ENCODE measurements around the gene PRTG.
"Not testable (repeated sequence)": the region's sequence is repeated elsewhere in the genome, so short reads cannot be mapped to it uniquely, and the experiment has no call there.

PRTG gene

DNA sequence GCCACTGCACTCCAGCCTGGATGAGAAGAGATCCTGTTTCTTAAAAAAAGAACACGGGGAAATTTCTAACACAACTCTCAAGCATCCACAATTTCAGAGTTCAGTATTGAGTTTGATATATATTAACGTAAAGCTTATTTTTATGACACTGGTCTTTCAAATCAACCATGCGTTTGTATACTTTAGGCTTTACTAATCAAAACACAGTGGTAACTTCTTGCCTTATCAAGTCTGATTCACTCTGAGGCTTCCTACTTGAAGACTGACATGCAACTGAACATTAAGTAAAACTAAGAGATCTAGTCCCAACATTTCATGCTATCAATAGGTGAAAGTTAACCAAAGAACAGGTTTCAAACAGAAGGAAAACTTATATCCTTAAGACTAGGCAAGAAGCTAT, 46.7 kb downstream of the PRTG start:
- DNase-seq (ENCODE audit: low read depth): no peak

DNA sequence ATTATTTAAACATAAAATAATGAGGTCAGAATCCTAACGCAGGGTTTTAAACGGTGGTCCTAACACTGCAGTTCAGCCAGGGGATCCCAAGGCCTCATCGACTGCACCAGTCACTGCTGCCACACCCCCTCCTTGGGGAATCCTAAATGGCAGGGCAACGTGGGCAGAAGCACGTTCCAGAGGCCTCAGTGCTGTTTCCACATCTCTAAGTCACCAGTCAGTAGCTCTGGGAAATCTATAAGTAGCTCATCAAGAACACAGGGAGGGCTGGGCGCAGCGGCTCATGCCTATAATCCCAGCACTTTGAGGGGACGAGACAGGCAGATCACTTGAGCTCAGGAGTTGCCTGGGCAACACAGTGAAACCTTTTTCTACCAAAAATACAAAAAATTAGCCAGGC, 47.5 kb downstream of the PRTG start:
- DNase-seq (ENCODE audit: low read depth): no peak

DNA sequence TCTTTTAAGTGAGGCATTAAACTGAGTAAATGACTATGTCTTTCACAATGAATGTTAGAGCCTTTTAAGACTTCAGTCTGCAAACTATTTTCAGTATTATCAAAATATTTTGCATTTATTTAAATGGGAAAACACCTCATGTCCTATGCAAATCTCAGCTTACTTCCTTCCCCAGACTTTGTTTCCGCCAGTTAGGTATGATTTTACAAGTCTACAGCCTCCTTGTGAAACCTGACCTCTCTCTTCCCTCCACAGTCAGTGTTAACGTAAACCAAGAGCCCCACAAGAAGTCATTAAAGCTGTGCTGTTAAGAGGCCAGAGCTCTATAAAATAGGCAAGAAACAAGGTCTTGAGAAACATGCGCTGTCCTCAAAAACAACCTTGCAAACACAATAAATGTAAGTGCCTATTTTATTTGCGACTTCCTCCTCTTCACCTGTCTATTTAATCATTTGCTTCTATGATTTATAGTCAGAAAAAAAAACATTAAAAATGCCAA, 48.3 kb downstream of the PRTG start:
- no peak for DNase-seq (ENCODE audit: low read depth)

DNA sequence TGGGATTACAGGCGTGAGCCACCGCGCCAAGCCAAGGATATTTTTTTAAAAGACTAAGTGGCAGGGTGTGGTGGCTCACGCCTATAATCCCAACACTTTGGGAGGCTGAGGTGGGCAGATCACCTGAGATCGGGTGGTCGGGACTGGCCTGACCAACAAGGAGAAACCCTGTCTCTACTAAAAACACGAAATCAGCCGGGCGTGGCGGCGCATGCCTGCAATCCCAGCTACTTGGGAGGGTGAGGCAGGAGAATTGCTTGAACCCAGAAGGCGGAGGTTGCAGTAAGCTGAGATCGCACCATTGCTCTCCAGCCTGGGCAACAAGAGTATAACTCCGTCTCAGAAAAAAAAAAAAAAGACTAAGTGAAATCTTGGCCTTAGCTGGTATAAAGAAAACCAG, 49.8 kb downstream of the PRTG start:
- DNase-seq (ENCODE audit: low read depth): not testable (repeated sequence)

DNA sequence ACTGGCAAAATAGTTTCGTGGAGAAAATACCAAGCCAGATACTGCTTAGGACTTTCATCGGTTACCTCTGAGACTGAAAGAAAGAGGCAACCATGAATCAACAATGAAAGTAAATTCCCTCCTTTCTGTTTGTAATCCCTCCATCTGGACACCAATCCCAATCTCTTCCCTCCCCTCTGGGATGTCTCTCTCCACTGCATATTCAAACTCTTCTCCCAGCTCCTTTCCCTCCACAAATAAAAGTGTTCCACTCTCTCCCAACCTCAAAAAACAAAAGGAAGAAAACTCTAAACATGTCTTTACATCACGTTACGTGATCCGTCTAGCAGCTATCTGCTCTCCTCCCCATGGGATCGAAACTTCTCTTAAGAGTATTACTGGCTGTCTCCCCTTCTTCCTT, 55.2 kb downstream of the PRTG start:
- DNase-seq (ENCODE audit: low read depth): no peak

DNA sequence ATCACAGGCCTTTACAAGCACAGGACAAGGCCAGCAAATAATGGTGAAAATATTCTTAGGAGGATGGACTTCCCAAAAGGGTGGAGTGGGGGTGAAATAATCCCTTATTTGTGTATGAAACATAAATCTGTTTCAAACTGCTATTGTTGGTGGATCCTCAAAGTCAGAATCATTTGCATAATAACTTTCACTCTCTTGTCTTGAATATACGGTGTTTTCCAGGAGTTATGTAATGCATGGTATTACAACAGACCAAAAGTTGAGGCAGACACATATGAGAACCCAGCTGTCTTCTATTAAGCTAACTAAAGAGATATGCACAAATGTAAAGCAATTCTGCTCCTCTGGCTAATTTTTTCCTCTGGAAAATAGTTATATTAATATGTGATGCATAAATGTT, 57.7 kb downstream of the PRTG start:
- DNase-seq (ENCODE audit: low read depth): no peak

DNA sequence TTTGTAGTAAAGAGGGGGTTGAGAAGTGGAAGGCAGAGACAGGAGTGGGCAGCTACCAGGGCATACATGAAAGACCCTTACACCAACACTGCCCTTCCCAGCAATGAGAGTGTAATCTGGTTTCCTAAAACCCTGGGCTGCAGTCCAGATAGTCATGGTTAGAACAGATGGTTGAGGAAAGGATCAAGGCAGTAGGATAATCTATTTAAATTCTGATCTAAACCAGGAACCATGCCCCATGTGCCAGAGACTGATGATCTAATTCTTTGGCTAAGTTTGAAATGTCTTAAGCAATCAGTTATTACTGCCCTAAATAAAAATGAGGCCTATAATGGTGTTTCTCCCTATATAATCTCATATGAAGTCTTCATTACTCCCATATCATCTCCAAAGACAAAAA, 59.6 kb downstream of the PRTG start:
- no peak for DNase-seq (ENCODE audit: low read depth)

DNA sequence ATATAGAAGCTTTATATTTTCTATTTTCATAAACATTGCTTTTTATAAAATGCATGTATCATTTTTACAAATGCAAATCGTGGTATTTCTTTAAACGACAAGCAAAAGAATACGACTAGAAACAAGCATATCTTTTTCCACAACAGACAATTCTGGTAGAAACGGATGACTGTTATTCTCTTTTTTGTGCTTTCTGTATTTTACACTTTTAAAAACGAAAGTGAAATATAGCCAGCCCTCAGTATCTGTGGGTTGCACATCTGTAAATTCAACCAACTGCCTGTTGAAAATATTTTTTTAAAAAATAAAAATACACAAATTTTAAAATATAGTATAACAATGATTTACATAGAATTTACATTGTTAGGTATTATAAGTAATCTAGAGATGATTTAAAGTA, 61.3 kb downstream of the PRTG start:
- no peak for DNase-seq (ENCODE audit: low read depth)

DNA sequence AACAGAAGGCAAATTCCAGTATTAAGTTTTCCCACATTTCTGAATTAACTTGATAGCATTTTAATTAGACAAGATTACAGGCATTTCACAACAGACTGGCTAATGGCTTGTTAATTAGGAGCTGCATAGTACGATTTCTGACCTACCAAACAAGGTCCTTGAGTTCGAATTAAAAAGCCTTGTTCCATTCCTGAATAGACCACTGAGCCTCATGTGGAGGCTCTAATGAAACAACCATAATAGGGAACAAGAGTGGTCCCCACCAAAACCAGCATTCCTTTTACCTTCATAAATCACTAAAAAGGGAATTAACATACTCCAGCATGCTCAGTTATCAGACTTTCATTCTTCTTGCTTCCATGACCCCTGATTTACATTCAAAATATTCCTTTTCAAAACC, 66.4 kb downstream of the PRTG start:
- DNase-seq (ENCODE audit: low read depth): no peak

DNA sequence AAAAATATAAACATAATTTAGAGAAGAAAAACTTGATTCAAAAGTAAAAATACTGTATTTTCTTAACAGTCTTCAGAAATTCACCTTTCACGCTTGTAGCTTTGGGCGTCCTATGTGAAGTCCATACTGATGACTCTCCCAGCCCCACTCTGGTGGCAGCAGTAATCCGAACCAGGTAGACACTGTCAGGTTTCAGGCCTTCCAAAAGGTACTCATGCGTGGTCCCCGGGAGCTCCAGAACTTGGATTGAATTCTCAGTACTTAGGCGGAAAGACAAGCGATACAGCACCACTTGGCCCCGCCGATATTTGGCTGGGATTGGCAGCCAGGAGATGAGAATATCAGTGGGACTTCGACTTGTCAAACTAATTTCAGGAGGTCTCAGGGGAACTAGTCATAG, 69.7 kb downstream of the PRTG start:
- no peak for DNase-seq (ENCODE audit: low read depth)

DNA sequence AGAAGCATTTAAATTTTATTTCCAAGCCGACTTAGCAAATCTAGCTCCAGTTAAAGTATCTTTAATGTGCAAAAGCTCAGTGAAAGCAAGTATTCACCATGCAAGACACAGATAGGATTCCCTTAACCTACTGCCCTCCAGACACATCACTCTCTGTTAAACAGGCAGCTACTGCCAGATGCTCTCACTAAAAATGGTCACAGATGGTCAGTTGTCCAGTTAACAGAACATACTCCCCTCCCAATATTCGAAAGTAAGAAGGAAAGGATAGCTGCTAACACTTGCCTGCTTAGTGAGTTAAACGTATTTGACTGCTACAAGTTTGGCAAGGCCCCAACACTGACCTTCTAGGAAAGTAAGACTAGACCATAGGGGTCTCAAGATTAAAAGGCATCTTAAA, 73.7 kb downstream of the PRTG start:
- no peak for DNase-seq (ENCODE audit: low read depth)

DNA sequence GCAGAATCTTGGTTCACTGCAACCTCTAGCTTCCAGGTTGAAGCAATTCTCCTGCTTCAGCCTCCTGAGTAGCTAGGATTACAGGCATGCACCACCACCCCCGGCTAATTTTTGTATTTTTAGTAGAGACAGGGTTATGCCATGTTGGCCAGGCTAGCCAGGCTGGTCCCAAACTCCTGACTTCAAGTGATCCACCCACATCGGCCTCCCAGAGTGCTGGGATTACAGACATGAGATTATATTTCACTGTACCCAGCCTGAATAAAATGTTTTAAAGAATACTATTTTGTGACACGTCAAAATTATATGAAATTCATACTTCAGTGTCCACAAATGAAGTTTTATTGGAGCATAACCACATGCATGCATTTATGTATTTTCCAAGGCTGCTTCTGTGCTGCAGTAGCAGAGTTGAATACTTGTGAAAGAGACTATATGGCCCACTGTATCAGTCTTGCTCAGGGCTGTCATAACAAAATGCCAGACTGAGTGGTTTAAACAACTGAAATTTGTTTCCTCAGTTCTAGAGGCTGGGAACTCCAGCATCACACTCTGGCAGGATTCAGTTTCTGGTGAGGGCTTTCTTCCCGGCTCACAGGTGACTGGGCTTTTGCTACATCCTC, 77.2 kb downstream of the PRTG start:
- no peak for DNase-seq (ENCODE audit: low read depth)

DNA sequence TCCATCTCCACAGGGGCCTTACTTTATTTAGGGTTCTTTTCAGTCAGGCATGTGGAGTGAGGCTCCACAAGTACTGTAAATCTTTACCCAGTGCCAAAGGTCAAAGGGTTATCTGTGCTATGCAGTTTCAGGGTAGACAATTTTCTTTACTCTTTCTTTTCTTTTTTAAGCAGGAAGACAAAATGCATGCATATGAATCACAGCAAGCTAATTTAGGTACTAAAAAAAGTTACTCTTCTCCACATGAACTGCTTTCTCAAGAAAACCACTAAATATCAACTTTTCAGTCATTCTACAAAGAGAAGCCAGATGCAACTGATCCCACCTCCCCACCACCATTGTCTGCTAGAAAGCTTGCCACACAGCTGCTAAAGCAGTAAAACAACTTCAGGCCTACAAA, 81.5 kb downstream of the PRTG start:
- DNase-seq (ENCODE audit: low read depth): no peak

DNA sequence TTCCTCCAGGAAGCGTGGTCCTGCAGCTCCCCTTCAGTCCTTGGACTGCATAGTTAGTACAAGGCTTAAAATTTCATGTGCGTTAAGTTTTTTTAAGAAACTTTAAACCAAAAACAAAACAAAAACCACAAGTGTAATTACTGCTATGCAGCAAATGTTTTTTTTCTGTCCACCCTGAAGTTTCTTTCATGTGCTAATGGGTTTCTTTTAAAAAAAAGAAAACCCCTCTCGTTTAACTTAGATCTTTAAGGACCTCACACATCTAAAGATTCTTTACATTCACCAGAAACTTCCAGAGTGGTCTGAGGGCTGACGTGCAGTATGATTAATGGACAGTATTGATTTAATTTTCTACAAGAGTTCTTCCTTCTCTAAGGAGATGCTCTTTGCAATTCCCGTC, 82.8 kb downstream of the PRTG start:
- DNase-seq (ENCODE audit: low read depth): no peak

DNA sequence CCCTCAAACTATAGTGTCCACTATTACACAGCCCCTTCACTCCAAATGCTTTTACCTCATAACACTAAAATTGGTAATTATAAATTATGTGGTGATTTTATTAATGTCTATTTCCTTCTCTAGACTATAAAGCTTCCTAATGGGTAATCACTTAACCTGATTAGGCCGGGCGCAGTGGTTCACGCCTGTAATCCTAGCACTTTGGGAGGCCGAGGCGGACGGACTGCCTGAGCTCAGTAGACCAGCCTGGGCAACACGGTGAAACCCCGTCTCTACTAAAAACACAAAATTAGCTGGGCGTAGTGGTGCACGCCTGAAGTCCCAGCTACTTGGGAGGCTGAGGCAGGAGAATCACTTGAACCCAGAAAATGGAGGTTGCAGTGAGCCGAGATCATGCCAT, 83.5 kb downstream of the PRTG start:
- DNase-seq (ENCODE audit: low read depth): no peak

DNA sequence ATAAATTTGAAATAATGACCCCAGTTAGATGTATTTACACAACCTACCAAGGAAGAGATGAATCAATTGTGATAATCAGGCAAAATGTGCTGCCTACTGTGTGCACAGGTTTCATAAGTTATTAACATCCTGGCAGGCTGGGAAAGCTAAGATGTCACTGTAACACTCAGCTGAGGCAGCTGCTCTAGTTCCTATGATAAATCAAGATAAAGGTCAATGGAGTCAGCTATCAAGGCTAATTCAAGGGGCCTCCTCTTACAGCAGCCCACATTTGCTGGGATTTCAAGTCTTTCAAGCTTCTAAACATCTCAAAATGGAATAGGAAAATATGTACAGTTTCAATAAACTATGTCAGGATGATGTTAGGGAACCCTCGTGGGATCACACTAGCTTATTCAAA, 84.1 kb downstream of the PRTG start:
- no peak for DNase-seq (ENCODE audit: low read depth)

DNA sequence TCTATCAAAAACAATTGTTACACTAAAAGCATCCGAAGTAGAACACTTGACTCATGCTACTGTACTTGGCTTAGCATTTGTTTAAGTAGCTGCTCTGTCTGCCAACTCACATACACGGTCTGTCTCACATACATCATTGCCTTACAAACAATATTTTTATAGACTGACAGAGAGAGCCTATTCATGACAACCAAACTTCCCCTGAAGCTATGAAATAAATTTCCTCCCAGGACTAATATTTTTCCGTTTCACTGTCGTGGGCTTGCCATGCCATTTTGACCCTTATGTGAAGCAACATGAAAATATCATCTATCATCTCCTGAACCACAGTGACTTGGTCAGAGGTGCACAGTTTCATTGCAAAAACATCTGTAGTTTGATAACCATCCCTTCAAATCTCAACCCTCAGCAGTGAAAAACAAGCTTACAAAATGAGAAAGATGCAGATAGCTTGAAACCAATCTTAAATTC, 88.4 kb downstream of the PRTG start:
- no peak for DNase-seq (ENCODE audit: low read depth)

DNA sequence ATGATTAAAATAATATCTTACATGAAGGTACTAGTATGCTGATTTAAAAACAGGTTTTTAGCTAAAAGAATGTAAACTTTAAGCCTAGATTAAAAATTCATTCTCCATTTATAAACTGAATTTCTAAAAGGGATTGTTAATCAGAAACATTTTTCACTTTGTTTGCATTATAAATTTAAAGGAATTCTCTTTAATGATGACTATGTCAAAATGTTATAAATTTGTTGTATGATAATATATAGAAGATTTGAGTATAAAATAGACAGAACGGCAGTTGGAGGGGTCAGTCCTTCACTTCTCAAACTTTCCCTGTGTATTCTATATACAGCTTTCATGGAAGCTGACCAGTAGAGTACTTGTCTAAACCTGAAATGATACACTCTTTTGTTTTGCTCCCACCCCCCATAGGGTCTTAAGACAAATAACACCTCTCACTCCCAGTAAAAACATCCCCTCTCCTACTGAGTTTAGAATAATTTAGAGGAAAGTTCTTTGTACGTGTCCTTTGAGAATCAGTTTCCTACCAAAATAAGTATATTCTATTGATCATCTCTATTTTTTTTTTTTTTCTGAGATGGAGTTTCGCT, 90.0 kb downstream of the PRTG start:
- no peak for DNase-seq (ENCODE audit: low read depth)

DNA sequence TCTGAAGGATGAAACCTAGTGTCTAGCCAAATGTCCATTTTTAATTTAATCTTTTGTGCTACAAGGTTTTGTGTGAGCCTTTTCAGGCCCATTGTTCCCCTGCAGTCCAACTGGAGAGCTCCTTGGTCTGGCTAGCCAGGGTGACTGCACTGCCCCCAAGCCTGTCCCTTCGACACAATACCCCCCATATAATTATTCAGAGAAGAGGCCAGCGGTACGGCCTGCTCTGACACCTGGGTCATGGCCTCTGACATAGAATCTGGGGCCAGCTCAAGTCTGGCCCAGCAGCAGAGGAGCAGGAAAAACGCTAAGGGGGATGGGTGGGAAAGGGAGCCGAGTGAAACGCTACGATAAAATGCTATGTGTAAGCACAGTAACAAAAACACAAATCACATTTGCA, 90.6 kb downstream of the PRTG start:
- DNase-seq (ENCODE audit: low read depth): no peak

DNA sequence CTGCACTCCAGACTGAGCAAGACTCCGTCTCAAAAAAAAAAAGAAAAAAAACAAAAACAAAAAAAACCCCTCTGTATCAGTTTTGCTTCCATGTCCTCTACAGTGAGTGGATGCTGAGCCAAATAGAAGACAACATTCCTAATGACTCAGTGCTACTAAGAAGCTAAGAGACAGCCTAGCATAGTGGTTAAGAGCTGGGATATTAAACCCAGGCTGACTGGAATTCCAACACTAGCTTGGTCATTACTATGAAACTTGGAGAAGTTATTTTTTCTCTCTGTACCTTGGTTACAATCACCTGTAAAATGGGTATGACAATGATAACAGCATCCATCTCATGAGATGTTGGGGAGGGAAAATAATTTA, 93.9 kb downstream of the PRTG start:
- DNase-seq (ENCODE audit: low read depth): no peak

DNA sequence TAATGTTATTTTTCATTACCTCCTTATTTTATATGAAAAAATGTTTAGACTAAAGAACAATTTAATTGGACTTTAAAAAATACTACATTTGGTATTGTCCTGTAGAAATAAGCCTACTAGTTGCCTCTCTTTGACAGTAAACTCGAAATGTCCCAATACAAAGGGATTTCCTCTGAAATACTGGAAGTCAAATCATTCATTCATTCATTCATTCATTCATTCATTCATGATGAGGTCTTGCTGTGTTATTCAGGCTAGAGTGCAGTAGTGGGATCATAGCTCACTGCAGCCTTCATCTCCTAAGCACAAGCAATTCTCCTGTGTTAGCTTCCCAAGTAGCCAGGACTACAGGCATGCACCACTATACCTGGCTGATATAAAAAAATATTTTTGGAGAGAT, 104.2 kb downstream of the PRTG start:
- no peak for DNase-seq (ENCODE audit: low read depth)

DNA sequence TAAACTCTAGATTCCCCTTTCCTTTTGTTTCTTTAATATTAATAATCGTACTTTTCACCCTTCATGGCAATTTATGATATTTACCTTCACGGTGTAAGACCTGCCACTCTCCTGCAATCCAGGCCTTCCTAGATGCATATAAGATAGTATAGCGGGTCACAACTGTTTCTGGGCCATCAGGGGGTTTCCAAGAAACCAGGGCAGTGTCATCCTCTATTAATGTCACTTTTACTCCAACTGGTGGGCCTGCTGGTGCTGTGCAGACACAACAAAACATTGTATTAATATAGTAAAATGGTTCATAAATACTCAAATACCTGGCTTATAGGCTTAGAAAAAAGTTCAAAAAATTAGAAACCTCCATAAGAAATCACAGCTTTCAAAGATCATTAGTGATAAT, 105.9 kb downstream of the PRTG start:
- no peak for DNase-seq (ENCODE audit: low read depth)

DNA sequence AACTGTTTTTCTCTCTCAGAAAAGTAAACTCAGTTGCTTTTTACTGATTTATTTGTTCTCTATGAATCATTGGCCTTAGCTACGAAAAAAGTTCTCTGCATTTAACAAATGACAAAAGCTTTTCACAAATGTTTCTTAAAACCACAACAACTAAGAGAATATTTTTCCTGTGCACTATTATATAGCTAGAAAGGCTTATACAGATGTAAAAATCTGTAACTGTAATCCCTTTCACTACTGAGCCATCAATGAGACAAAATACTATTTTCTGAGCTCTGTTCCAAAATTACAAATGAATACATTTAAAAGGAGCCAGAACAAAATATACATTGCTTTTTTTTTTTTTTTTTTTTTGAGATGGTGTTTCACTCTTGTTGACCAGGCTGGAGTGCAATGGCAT, 109.2 kb downstream of the PRTG start:
- no peak for DNase-seq (ENCODE audit: low read depth)

DNA sequence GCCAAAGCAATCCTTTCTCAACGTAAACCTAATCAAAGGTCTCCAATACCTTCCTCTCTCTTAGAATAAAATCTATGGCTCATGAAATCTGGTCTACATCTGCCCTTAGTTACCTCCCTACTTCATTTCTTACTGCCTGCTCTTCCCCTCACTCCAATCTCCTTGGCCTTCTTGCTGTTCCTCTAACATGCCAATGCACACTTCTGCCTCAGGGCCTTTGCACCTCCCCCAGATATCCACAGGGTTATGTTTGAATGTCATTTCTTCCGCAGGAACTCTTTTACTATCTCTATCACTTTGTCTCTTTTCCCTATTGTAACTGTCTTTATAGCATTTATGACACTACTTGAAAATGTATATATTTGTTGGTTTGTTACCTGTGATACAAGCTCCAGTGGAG, 110.5 kb downstream of the PRTG start:
- no peak for DNase-seq (ENCODE audit: low read depth)

Measured in T follicular helper cell (primary cell).